CD4-positive, alpha-beta T cell treated with Interleukin-1 beta for 1 hour (primary cell): ENCODE measurements around the gene CCR9.

Source experiments
- DNase-seq, 2 donors: peaks; one replicate each; pipeline ENCODE4 v3.0.0-alpha.2; 2020 to 2022

Gene CCR9

GRCh38 chr3:45940004-45940780 is 53.8 kb downstream of the CCR9 start:
- no peak for DNase-seq

GRCh38 chr3:45940781-45941365 is 54.5 kb downstream of the CCR9 start:
- DNase-seq = no peak

GRCh38 chr3:45942051-45942825 is 55.9 kb downstream of the CCR9 start:
- no peak for DNase-seq

- DNase-seq = peak in 1 of 2 donors; percentile 48
Measured at GRCh38 chr3:45943207-45943846, 57.0 kb downstream of the CCR9 start, which contains the start of gene CXCR6. Gene CXCR6 (plus strand): TSS chr3:45943464. CDS start chr3:45946482, 3,018 bp downstream.

GRCh38 chr3:45944830-45945620 is 58.7 kb downstream of the CCR9 start:
- peak; percentile 22 to 49 for DNase-seq

GRCh38 chr3:45946307-45946706 is 60.0 kb downstream of the CCR9 start:
- DNase-seq = no peak

- DNase-seq = no peak
Measured at GRCh38 chr3:45946875-45947274, 60.5 kb downstream of the CCR9 start.

- DNase-seq = no peak
Measured at GRCh38 chr3:45947361-45947760, 61.0 kb downstream of the CCR9 start.

- DNase-seq = no peak
Measured at GRCh38 chr3:45948311-45948781, 62.0 kb downstream of the CCR9 start.

- DNase-seq = no peak
Measured at GRCh38 chr3:45948881-45949280, 62.5 kb downstream of the CCR9 start.

GRCh38 chr3:45949432-45949831 is 63.1 kb downstream of the CCR9 start:
- DNase-seq = no peak

- DNase-seq = no peak
Measured at GRCh38 chr3:45950131-45950530, 63.8 kb downstream of the CCR9 start.

- DNase-seq = peak in 1 of 2 donors; percentile 49
Measured at GRCh38 chr3:45950686-45951600, 64.6 kb downstream of the CCR9 start.

- no peak for DNase-seq
Measured at GRCh38 chr3:45951946-45952345, 65.6 kb downstream of the CCR9 start.

GRCh38 chr3:45952456-45952855 is 66.1 kb downstream of the CCR9 start:
- DNase-seq = no peak
